ENCODE measurements around the gene CADM2.

Gene CADM2

DNA sequence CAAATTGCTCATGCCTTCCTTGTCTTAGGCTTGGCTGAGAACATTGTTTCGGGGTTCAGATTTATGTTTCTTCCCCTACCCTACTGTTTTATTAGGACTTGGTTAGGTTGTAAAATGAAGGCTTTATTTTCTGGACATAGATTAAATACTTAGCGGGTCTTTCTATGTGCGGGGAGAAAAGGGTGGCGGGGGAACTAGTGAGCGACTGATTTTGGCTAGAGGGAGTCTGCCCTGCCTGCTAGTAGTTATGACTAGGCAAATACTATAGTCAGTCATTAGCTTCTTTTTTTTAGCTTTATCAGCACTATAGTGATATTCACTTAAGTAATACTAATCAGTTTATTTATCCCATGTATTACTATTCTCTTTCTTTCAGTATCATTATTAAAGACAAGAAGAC is 3.6 kb downstream of the CADM2 start:
- Histone ChIP-seq H3K9me3 (ENCODE audit: control insufficient read depth, insufficient read depth, low read length) (no peaks in the 10 kb centered on the region), H3K27ac (ENCODE audit: low read depth, low read length) (no peak overlapping the region), H3F3A (ENCODE audit: control insufficient read depth, insufficient read depth) (no peaks in the 10 kb centered on the region), H3K79me2 (ENCODE audit: control insufficient read depth, low read length) (no peaks in the 10 kb centered on the region), H3K4me1 (ENCODE audit: control insufficient read depth, low read length) (0 out of 2 replicates have a peak, but pooled peaks cover 3% of the 10 kb centered on the region), H3K27me3 (ENCODE audit: control insufficient read depth, low read length) (no peaks in the 10 kb centered on the region), H3K36me3 (ENCODE audit: control insufficient read depth, low read length) (no peaks in the 10 kb centered on the region), H3K9me2 (replicated peaks; ENCODE audit: control insufficient read depth, low read length) (no peaks in the 10 kb centered on the region), H4K20me1 (ENCODE audit: control insufficient read depth, insufficient read depth, low read depth, low read length) (no peaks in the 10 kb centered on the region), H3K4me3 (ENCODE audit: low read length) (no peak overlapping the region), H3K4me2 (ENCODE audit: low read length) (no peak overlapping the region)
- no peak for TF ChIP-seq EZH2phosphoT487 (IDR thresholded peaks at IDR 0.05; ENCODE audit: borderline replicate concordance, low read length)
- TF ChIP-seq, protein P1, sequence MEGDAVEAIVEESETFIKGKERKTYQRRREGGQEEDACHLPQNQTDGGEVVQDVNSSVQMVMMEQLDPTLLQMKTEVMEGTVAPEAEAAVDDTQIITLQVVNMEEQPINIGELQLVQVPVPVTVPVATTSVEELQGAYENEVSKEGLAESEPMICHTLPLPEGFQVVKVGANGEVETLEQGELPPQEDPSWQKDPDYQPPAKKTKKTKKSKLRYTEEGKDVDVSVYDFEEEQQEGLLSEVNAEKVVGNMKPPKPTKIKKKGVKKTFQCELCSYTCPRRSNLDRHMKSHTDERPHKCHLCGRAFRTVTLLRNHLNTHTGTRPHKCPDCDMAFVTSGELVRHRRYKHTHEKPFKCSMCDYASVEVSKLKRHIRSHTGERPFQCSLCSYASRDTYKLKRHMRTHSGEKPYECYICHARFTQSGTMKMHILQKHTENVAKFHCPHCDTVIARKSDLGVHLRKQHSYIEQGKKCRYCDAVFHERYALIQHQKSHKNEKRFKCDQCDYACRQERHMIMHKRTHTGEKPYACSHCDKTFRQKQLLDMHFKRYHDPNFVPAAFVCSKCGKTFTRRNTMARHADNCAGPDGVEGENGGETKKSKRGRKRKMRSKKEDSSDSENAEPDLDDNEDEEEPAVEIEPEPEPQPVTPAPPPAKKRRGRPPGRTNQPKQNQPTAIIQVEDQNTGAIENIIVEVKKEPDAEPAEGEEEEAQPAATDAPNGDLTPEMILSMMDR (IDR thresholded peaks at IDR 0.05; ENCODE audit: low read depth, low read length, poor library complexity, severe bottlenecking) = no peak

DNA sequence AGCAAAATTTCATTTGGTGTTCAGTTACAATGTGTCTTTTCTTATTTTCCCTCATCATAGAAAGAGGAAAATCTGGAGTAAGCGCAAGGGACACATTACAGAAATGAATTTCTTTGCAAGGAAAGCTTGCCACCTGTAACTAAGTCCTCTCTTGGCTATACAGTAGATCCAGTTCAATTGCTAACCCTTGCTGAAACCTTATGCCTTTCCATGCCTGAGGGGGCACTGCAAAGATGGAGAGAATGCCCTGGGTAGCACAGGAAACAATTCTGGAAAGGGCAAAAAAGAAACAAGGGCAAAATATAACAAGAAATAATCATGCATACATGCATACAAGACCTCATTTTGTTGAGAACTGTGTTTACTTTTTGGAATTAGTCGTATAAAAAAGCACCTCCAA is 4.3 kb downstream of the CADM2 start:
- Histone ChIP-seq H3F3A (ENCODE audit: control insufficient read depth, insufficient read depth) (no peaks in the 10 kb centered on the region), H3K79me2 (ENCODE audit: control insufficient read depth, low read length) (no peaks in the 10 kb centered on the region), H3K27me3 (ENCODE audit: control insufficient read depth, low read length) (no peaks in the 10 kb centered on the region), H3K4me1 (ENCODE audit: control insufficient read depth, low read length) (0 out of 2 replicates have a peak, but pooled peaks cover 3% of the 10 kb centered on the region), H3K36me3 (ENCODE audit: control insufficient read depth, low read length) (no peaks in the 10 kb centered on the region), H4K20me1 (ENCODE audit: control insufficient read depth, insufficient read depth, low read depth, low read length) (no peaks in the 10 kb centered on the region), H3K4me3 (ENCODE audit: low read length) (no peak overlapping the region), H3K9me3 (ENCODE audit: control insufficient read depth, insufficient read depth, low read length) (no peaks in the 10 kb centered on the region), H3K27ac (ENCODE audit: low read depth, low read length) (no peak overlapping the region), H3K9me2 (replicated peaks; ENCODE audit: control insufficient read depth, low read length) (no peaks in the 10 kb centered on the region), H3K4me2 (ENCODE audit: low read length) (no peak overlapping the region)
- TF ChIP-seq, protein P1 (IDR thresholded peaks at IDR 0.05; ENCODE audit: low read depth, low read length, poor library complexity, severe bottlenecking) = no peak
- TF ChIP-seq EZH2phosphoT487 (IDR thresholded peaks at IDR 0.05; ENCODE audit: borderline replicate concordance, low read length) = no peak

DNA sequence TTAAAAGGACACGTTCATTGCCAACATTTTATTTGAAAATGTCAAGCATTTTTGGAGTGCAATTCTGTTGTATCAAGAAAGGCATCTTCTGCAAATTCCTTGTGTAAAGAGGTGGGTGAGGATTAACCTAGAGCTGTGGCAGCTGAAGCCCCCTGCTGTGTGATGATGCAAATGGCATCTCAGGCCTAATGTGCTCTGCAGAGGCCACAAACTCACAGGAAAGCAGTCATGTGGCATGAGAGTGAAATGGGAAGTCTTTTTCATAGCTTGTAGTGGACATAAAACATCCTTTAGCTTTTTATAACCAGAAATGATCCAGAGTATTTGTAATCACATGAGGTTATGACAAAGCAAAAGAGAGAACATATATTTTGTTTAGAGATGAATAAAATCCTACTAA is 6.4 kb downstream of the CADM2 start:
- Histone ChIP-seq H3K36me3 (ENCODE audit: control insufficient read depth, low read length) (no peaks in the 10 kb centered on the region), H3K9me2 (replicated peaks; ENCODE audit: control insufficient read depth, low read length) (no peaks in the 10 kb centered on the region), H3F3A (ENCODE audit: control insufficient read depth, insufficient read depth) (no peaks in the 10 kb centered on the region), H3K27ac (ENCODE audit: low read depth, low read length) (no peak overlapping the region), H3K4me3 (ENCODE audit: low read length) (no peak overlapping the region), H3K27me3 (ENCODE audit: control insufficient read depth, low read length) (no peaks in the 10 kb centered on the region), H3K79me2 (ENCODE audit: control insufficient read depth, low read length) (no peaks in the 10 kb centered on the region), H3K4me2 (ENCODE audit: low read length) (no peak overlapping the region), H4K20me1 (ENCODE audit: control insufficient read depth, insufficient read depth, low read depth, low read length) (no peaks in the 10 kb centered on the region), H3K4me1 (ENCODE audit: control insufficient read depth, low read length) (no peaks in the 10 kb centered on the region), H3K9me3 (ENCODE audit: control insufficient read depth, insufficient read depth, low read length) (no peaks in the 10 kb centered on the region)
- TF ChIP-seq, protein P1 (IDR thresholded peaks at IDR 0.05; ENCODE audit: low read depth, low read length, poor library complexity, severe bottlenecking) = no peak

Data from DOHH2 (cell line).